AG04449 (cell line): ENCODE results near the gene PDE1A.

ENCODE experiments used
- CTCF ChIA-PET: fragments of 350-600 bp; formaldehyde crosslinking; extraction: SDS; loops from one replicate; lab custom pipeline; 2021; ENCODE audit warnings: antibody characterized with exemption; lab: Yijun Ruan, JAX
- POLR2A ChIA-PET: fragments of 400-600, 350-600 bp; formaldehyde crosslinking; extraction: SDS; loops from one replicate; lab custom pipeline; 2020; ENCODE audit warnings: antibody characterized with exemption, inconsistent platforms; lab: Yijun Ruan, JAX
- DNase-seq: peaks from one replicate; pipeline ENCODE4 v3.0.0-alpha.2; 2010; ENCODE audit warnings: low read depth, low spot score
- H3K4me3 ChIP-seq: 2 replicates; pipeline ENCODE4 v1.5.1; 2011; ENCODE audit warnings: low read depth, mild to moderate bottlenecking, control low read depth, low read length
- TF ChIP-seq, protein P1 (sequence below): IDR thresholded peaks from one replicate; pipeline ENCODE4 v1.5.1; 2011; ENCODE audit warnings: mild to moderate bottlenecking, moderate library complexity, low read length, control low read depth, inconsistent platforms; ENCODE audit not compliant: insufficient read depth; ENCODE audit errors: missing control alignments

The PDE1A gene

DNA sequence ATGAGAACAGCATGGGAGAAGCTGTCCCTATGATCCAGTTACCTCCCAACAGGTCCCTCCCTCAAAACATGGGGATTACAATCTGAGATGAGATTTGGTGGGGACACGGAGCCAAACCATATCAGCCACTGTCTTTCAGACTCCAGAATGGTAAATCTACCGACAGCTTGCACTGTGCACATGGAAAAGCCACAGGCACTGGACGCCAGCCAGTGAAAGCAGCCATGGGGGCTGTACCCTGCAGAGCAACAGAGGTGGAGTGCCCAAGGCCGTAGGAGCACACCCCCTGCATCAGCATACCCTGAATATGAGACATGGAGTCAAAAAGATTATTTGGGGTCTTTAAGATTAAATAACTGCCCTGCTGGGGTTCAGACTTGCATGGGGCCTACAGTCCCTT is 218.4 kb downstream of the PDE1A start:
- TF ChIP-seq, protein P1, sequence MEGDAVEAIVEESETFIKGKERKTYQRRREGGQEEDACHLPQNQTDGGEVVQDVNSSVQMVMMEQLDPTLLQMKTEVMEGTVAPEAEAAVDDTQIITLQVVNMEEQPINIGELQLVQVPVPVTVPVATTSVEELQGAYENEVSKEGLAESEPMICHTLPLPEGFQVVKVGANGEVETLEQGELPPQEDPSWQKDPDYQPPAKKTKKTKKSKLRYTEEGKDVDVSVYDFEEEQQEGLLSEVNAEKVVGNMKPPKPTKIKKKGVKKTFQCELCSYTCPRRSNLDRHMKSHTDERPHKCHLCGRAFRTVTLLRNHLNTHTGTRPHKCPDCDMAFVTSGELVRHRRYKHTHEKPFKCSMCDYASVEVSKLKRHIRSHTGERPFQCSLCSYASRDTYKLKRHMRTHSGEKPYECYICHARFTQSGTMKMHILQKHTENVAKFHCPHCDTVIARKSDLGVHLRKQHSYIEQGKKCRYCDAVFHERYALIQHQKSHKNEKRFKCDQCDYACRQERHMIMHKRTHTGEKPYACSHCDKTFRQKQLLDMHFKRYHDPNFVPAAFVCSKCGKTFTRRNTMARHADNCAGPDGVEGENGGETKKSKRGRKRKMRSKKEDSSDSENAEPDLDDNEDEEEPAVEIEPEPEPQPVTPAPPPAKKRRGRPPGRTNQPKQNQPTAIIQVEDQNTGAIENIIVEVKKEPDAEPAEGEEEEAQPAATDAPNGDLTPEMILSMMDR = no peak
- no peak overlapping the region for H3K4me3 ChIP-seq
- ChIA-PET POLR2A (no interaction called here), CTCF (no interaction called here)
- no peak for DNase-seq

DNA sequence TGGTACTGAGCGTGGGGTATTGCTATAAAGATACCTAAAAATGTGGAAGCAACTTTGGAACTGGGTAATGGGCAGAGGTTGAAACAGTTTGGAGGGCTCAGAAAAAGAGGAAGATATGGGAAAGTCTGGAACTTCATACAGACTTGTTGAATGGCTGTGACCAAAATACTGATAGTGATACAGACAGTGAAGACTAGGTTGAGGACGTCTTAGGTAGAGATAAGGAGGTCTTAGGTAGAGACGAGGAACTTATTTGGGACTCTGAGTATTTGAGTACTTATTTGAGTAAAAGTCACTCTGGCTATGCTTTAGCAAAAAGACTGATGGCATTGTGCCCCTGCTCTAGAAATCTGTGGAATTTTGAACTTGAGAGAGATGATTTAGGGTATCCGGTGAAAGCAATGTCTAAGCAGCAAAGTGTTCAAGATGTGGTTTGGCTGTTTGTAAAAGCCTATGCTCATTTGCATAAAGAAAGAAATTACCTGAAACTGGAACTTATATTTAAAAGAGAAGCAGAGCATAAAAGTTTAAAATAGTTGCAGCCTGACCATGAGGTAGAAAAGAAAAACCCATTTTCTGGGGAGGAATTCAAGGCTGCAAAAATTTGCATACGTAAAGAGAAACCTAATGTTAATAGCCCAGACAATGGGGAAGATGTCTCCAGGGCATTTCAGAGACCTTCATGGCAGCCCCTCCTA is 219.6 kb downstream of the PDE1A start:
- TF ChIP-seq, protein P1 = no peak
- no peak overlapping the region for H3K4me3 ChIP-seq
- POLR2A ChIA-PET = no interaction called here
- DNase-seq = no peak
- CTCF ChIA-PET = no interaction called here

DNA sequence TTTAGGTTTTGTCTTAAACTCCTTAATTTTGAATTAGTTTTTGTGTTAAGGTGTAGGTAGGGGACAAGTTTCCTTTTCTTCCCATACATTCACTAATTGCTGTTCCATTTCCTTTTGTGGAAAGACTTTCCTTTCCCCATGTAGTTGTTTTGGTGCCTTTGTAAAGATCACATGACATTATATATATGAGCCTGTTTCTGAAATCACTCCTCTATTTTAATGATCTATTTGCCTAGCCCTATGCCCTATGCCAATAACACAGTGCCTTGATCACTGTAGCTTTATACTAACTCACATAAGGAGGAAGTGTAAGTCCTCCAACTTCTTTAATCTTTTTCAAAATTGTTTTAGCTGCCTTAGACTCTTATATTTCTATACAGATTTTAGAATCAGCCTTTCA is 229.3 kb downstream of the PDE1A start:
- POLR2A ChIA-PET = no interaction called here
- CTCF ChIA-PET = interaction anchor here (1.0 to 1.1 kb wide), 2 partner anchors 11 to 452 kb away, joined by 3 to 4 read pairs; no protein-coding TSS in a partner anchor
- no peak overlapping the region for H3K4me3 ChIP-seq
- TF ChIP-seq, protein P1 = no peak
- DNase-seq = no peak

DNA sequence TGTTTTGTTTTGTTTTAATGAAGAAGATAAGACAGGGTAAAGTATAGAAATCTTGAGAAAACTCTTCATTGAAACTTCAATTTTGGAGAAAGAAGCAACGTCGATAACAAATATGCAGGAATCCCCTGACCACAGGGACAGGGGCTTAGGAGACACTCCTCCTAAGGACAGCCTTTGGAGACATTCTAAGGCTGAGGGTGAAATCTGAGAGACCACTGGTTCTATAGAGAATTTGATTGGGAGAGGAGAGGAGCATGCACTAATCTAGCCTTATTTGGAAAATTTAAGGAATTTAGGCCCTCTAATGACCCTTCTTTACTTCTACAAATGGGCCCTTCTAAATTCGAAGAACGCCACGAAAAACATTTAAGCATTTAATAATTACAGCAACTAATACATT is 233.5 kb downstream of the PDE1A start:
- TF ChIP-seq, protein P1 = no peak
- no peak for DNase-seq
- CTCF ChIA-PET = interaction anchor here (1.0 to 1.8 kb wide), 2 partner anchors 427 to 456 kb away, joined by 3 to 8 read pairs; no protein-coding TSS in a partner anchor
- H3K4me3 ChIP-seq = no peak overlapping the region
- POLR2A ChIA-PET = no interaction called here

DNA sequence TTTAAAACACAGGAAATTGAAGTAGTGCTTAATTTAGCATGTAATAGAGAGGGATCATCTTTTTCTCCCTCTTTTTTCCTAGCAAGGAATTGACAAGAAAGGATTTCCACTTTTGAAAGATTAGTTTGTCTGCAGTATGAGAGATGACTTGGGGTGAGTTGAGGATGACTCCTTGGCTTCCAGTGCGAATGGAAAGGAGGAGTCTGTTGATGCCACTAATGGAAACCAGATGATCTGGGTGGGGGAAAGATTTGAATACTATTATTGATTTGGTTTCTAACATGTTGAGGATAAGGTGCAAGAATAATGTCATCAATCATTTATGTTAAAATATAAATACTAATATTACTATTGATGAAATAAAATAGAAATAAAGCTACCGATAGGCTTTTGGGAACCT is 235.8 kb downstream of the PDE1A start:
- TF ChIP-seq, protein P1 = no peak
- no peak overlapping the region for H3K4me3 ChIP-seq
- no peak for DNase-seq
- CTCF ChIA-PET = interaction anchor here (0.7 to 2.7 kb wide), 4 partner anchors 50 to 470 kb away, joined by 3 to 21 read pairs (median 4); no protein-coding TSS in a partner anchor
- POLR2A ChIA-PET = no interaction called here

DNA sequence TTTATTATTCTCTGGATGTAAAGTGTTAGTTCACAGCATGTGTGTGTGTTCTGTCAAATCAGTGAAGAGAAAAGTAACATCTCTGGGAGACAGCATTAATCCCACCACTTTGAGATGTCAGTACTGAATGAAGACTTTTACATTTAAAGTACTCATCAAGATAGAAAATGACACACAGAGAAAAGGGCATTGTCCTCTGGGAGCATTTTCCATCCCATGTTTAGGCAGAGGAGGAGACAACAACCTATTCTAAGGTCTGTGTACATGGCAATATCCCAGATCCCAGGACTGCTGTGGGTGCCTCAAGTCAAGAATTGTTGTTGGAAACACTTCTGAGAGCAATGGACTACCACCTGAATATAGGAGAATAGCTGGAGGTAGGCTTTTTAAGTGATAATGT is 239.7 kb downstream of the PDE1A start:
- ChIA-PET CTCF (interaction anchor here (0.6 to 6.5 kb wide), 30 partner anchors 8 to 793 kb away, joined by 3 to 135 read pairs (median 4); partner anchors contain the start of gene PDE1A), POLR2A (no interaction called here)
- DNase-seq = no peak
- TF ChIP-seq, protein P1 = no peak
- H3K4me3 ChIP-seq = no peak overlapping the region
